ENCODE data around the gene FRAS1. TPM values are rescaled to one million over a fixed set of nuclear protein-coding genes. Genes with fewer than 3 reads are reported as not detected.
"Not testable (repeated sequence)": the region's sequence is repeated elsewhere in the genome, so short reads cannot be mapped to it uniquely, and the experiment has no call there.

The FRAS1 gene
- total and polyA plus RNA-seq, 2 donors (not counting 1 experiment from before 2014, with no cell fraction given): 0.03 to 0.12 TPM

DNA sequence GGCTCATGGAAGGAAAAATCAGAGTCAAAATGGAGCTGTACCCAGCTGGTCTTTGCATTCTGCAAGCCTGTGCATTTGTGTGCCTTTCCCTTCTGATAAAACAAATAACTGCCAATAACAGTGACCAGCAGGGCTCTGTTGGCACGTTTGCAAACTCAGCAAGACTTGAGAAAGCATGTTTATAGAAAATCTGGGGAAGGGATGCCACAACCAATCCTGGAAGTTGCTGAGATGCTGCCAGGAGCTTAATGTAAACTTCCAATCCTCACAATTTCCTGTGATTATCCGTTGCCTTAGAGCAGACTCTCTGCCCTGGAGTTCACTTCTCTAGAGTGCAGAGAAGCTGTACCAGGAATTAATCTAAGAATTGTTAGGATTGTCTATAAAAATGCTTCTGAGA, 487.6 kb downstream of the FRAS1 start:
- Histone ChIP-seq H4K20me1 (ENCODE audit: control insufficient read depth, insufficient read depth, low read length, poor library complexity, severe bottlenecking) (no peaks in the 10 kb centered on the region), H3K9ac (ENCODE audit: low read length) (no peak overlapping the region), H3K27me3 (replicated peaks in 1 of 4; ENCODE audit: control extremely low read depth in 1 of 4, control insufficient read depth in 3 of 4, insufficient read depth in 4 of 4, low read length in 3 of 4) (no peaks in the 10 kb centered on the region), H3K9me3 (ENCODE audit: control extremely low read depth in 1 of 3, control insufficient read depth in 2 of 3, insufficient read depth in 1 of 3, low read length in 2 of 3) (peaks cover 0 to 3% (median 0%) of the 10 kb centered on the region in 3 donors), H3K36me3 (replicated peaks in 1 of 2; ENCODE audit: control extremely low read depth in 1 of 2, control insufficient read depth in 1 of 2, extremely low read depth in 1 of 2, insufficient read depth in 2 of 2, low read length in 1 of 2) (no peaks in the 10 kb centered on the region), H3K27ac (ENCODE audit: low read length in 2 of 2) (no peak overlapping the region), H2AFZ (ENCODE audit: insufficient read depth, low read depth, low read length, poor library complexity, severe bottlenecking) (no peak overlapping the region), H3K79me2 (ENCODE audit: control insufficient read depth, insufficient read depth, low read length) (no peaks in the 10 kb centered on the region), H3K4me2 (replicated peaks; ENCODE audit: low read depth, low read length, poor library complexity, severe bottlenecking) (no peak overlapping the region), H3K4me3 (ENCODE audit: control extremely low read depth in 1 of 5, extremely low read depth in 1 of 5, insufficient read depth in 1 of 5, low read depth in 2 of 5, low read length in 4 of 5) (no peak overlapping the region), H3K4me1 (ENCODE audit: control insufficient read depth in 2 of 2, insufficient read depth in 2 of 2, low read length in 2 of 2) (peaks cover 0 to 3% of the 10 kb centered on the region in 2 donors)
- ChIA-PET CTCF (no interaction called here), POLR2A (no interaction called here)
- intact Hi-C loops (cut with micrococcal nuclease): no loop called here
- Mint-ChIP-seq H3K4me3 (no peak overlapping the region), H3K9me3 (ENCODE audit: insufficient read depth) (no peaks in the 10 kb centered on the region), H3K27me3 (peaks cover 3% of the 10 kb centered on the region), H3K27ac (no peak overlapping the region), H3K4me1 (peaks cover 4% of the 10 kb centered on the region)
- TF ChIP-seq, protein P1, sequence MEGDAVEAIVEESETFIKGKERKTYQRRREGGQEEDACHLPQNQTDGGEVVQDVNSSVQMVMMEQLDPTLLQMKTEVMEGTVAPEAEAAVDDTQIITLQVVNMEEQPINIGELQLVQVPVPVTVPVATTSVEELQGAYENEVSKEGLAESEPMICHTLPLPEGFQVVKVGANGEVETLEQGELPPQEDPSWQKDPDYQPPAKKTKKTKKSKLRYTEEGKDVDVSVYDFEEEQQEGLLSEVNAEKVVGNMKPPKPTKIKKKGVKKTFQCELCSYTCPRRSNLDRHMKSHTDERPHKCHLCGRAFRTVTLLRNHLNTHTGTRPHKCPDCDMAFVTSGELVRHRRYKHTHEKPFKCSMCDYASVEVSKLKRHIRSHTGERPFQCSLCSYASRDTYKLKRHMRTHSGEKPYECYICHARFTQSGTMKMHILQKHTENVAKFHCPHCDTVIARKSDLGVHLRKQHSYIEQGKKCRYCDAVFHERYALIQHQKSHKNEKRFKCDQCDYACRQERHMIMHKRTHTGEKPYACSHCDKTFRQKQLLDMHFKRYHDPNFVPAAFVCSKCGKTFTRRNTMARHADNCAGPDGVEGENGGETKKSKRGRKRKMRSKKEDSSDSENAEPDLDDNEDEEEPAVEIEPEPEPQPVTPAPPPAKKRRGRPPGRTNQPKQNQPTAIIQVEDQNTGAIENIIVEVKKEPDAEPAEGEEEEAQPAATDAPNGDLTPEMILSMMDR (IDR thresholded peaks at IDR 0.05): no peak
- no peak for TF ChIP-seq EZH2 (IDR thresholded peaks at IDR 0.05; ENCODE audit: borderline replicate concordance, insufficient read depth, low read depth, low read length, poor library complexity, severe bottlenecking)
- no CpG with 5 or more reads among the region's 2 CpGs for WGBS (ENCODE audit: insufficient coverage)
- DNase-seq: no peak
- no peak for ATAC-seq (ENCODE audit: low read depth)

- intact Hi-C loops (cut with micrococcal nuclease): no loop called here
- DNase-seq: no peak
- TF ChIP-seq, protein P1 (IDR thresholded peaks at IDR 0.05): no peak
- TF ChIP-seq EZH2 (IDR thresholded peaks at IDR 0.05; ENCODE audit: borderline replicate concordance, insufficient read depth, low read depth, low read length, poor library complexity, severe bottlenecking): no peak
- Histone ChIP-seq H3K9me3 (ENCODE audit: control extremely low read depth in 1 of 3, control insufficient read depth in 2 of 3, insufficient read depth in 1 of 3, low read length in 2 of 3) (peaks cover 0 to under 1% (median 0%) of the 10 kb centered on the region in 3 donors), H3K36me3 (replicated peaks in 1 of 2; ENCODE audit: control extremely low read depth in 1 of 2, control insufficient read depth in 1 of 2, extremely low read depth in 1 of 2, insufficient read depth in 2 of 2, low read length in 1 of 2) (no peaks in the 10 kb centered on the region), H3K4me1 (ENCODE audit: control insufficient read depth in 2 of 2, insufficient read depth in 2 of 2, low read length in 2 of 2) (peaks cover 0 to 3% of the 10 kb centered on the region in 2 donors), H3K4me3 (ENCODE audit: control extremely low read depth in 1 of 5, extremely low read depth in 1 of 5, insufficient read depth in 1 of 5, low read depth in 2 of 5, low read length in 4 of 5) (no peak overlapping the region), H3K4me2 (replicated peaks; ENCODE audit: low read depth, low read length, poor library complexity, severe bottlenecking) (no peak overlapping the region), H3K9ac (ENCODE audit: low read length) (no peak overlapping the region), H3K27me3 (replicated peaks in 1 of 4; ENCODE audit: control extremely low read depth in 1 of 4, control insufficient read depth in 3 of 4, insufficient read depth in 4 of 4, low read length in 3 of 4) (peaks cover 0 to 7% (median 6%) of the 10 kb centered on the region in 4 experiments), H2AFZ (ENCODE audit: insufficient read depth, low read depth, low read length, poor library complexity, severe bottlenecking) (no peak overlapping the region), H3K27ac (ENCODE audit: low read length in 2 of 2) (no peak overlapping the region), H4K20me1 (ENCODE audit: control insufficient read depth, insufficient read depth, low read length, poor library complexity, severe bottlenecking) (no peaks in the 10 kb centered on the region), H3K79me2 (ENCODE audit: control insufficient read depth, insufficient read depth, low read length) (no peaks in the 10 kb centered on the region)
- Mint-ChIP-seq H3K27ac (no peak overlapping the region), H3K4me1 (peaks cover 5% of the 10 kb centered on the region), H3K4me3 (no peak overlapping the region), H3K9me3 (ENCODE audit: insufficient read depth) (no peaks in the 10 kb centered on the region), H3K27me3 (peaks cover 10% of the 10 kb centered on the region)
- no CpG with 5 or more reads among the region's 5 CpGs for WGBS (ENCODE audit: insufficient coverage)
- ChIA-PET POLR2A (no interaction called here), CTCF (no interaction called here)
- ATAC-seq (ENCODE audit: low read depth): no peak
Observed at GRCh38 chr4:78545275-78546246, 488.4 kb downstream of the FRAS1 start.

- CTCF ChIA-PET; H3K9me3 Mint-ChIP-seq (ENCODE audit: insufficient read depth); intact Hi-C loops (cut with micrococcal nuclease); H3K27ac ChIP-seq (ENCODE audit: low read length in 2 of 2); H3K4me3 ChIP-seq (ENCODE audit: control extremely low read depth in 1 of 5, extremely low read depth in 1 of 5, insufficient read depth in 1 of 5, low read depth in 2 of 5, low read length in 4 of 5); POLR2A ChIA-PET; H3K4me2 ChIP-seq (replicated peaks; ENCODE audit: low read depth, low read length, poor library complexity, severe bottlenecking); H3K79me2 ChIP-seq (ENCODE audit: control insufficient read depth, insufficient read depth, low read length); H3K27ac Mint-ChIP-seq; H4K20me1 ChIP-seq (ENCODE audit: control insufficient read depth, insufficient read depth, low read length, poor library complexity, severe bottlenecking); H2AFZ ChIP-seq (ENCODE audit: insufficient read depth, low read depth, low read length, poor library complexity, severe bottlenecking); ATAC-seq (ENCODE audit: low read depth); H3K9ac ChIP-seq (ENCODE audit: low read length); H3K9me3 ChIP-seq (ENCODE audit: control extremely low read depth in 1 of 3, control insufficient read depth in 2 of 3, insufficient read depth in 1 of 3, low read length in 2 of 3); H3K36me3 ChIP-seq (replicated peaks in 1 of 2; ENCODE audit: control extremely low read depth in 1 of 2, control insufficient read depth in 1 of 2, extremely low read depth in 1 of 2, insufficient read depth in 2 of 2, low read length in 1 of 2); DNase-seq; H3K4me3 Mint-ChIP-seq: not testable (repeated sequence)
- peaks cover 25% of the 10 kb centered on the region for H3K27me3 Mint-ChIP-seq
- Histone ChIP-seq H3K4me1 (ENCODE audit: control insufficient read depth in 2 of 2, insufficient read depth in 2 of 2, low read length in 2 of 2) (peaks cover 16 to 21% of the 10 kb centered on the region in 2 donors), H3K27me3 (replicated peaks in 1 of 4; ENCODE audit: control extremely low read depth in 1 of 4, control insufficient read depth in 3 of 4, insufficient read depth in 4 of 4, low read length in 3 of 4) (peaks cover 0 to 29% (median 21%) of the 10 kb centered on the region in 4 experiments)
- H3K4me1 Mint-ChIP-seq: peaks cover 18% of the 10 kb centered on the region
- 96% methylated on average over 18 of the region's 28 CpGs for WGBS (ENCODE audit: insufficient coverage)
Observed at GRCh38 chr4:78547899-78548298, 490.8 kb downstream of the FRAS1 start.
